ENCODE measurements around the gene IPO7. TPM values are rescaled to one million over a fixed set of nuclear protein-coding genes. Genes with fewer than 3 reads are reported as not detected.

IPO7 gene
- total RNA-seq, 1 experiment from 2014 or later, result 226 TPM

DNA sequence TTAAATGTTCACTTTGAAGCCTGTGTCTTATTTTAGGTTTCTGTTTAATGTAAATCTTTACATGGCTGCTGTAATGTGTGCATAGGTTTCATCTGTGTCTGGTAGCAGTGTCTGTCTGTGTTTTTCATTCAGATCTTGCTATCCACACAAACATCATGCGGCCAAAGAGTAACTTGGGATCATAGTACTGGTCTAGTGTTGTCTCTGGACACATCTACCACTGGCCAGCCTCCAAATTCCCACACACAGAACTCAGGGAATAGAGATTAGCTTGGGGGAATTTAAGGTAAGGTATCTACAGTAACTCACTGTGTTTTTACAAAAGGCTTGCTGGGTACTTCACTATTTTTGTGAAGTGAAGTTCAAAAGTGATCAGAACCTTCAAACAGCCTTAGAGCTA is 44.3 kb downstream of the IPO7 start:
- TF ChIP-seq FOXP1 (CRISPR knock-in tag; IDR thresholded peaks at IDR 0.05; ENCODE audit: borderline replicate concordance) (no peak), PRRX2 (CRISPR knock-in tag; IDR thresholded peaks at IDR 0.05) (no peak), OVOL2 (CRISPR knock-in tag; IDR thresholded peaks at IDR 0.05; ENCODE audit: borderline replicate concordance) (no peak), ZNF219 (CRISPR knock-in tag; IDR thresholded peaks at IDR 0.05; ENCODE audit: borderline replicate concordance) (no peak), NR3C1 (CRISPR knock-in tag; conservative IDR thresholded peaks at IDR 0.05; ENCODE audit: low read depth) (no peak), AR (CRISPR knock-in tag; IDR thresholded peaks at IDR 0.05) (no peak), FOXP4 (CRISPR knock-in tag; IDR thresholded peaks at IDR 0.05) (no peak), SOX15 (CRISPR knock-in tag; IDR thresholded peaks at IDR 0.05) (no peak)
- TF ChIP-seq, protein P1, sequence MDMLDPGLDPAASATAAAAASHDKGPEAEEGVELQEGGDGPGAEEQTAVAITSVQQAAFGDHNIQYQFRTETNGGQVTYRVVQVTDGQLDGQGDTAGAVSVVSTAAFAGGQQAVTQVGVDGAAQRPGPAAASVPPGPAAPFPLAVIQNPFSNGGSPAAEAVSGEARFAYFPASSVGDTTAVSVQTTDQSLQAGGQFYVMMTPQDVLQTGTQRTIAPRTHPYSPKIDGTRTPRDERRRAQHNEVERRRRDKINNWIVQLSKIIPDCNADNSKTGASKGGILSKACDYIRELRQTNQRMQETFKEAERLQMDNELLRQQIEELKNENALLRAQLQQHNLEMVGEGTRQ (CRISPR knock-in tag; IDR thresholded peaks at IDR 0.05), result no peak
- TF ChIP-seq, protein P2, sequence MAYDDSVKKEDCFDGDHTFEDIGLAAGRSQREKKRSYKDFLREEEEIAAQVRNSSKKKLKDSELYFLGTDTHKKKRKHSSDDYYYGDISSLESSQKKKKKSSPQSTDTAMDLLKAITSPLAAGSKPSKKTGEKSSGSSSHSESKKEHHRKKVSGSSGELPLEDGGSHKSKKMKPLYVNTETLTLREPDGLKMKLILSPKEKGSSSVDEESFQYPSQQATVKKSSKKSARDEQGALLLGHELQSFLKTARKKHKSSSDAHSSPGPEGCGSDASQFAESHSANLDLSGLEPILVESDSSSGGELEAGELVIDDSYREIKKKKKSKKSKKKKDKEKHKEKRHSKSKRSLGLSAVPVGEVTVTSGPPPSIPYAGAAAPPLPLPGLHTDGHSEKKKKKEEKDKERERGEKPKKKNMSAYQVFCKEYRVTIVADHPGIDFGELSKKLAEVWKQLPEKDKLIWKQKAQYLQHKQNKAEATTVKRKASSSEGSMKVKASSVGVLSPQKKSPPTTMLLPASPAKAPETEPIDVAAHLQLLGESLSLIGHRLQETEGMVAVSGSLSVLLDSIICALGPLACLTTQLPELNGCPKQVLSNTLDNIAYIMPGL (CRISPR knock-in tag; IDR thresholded peaks at IDR 0.05), result no peak
- no peak for ATAC-seq
- Mint-ChIP-seq H3K4me1 (no peaks in the 10 kb centered on the region), H3K27me3 (ENCODE audit: low read depth) (no peaks in the 10 kb centered on the region), H3K9me3 (no peaks in the 10 kb centered on the region), H3K4me3 (no peak overlapping the region), H3K27ac (no peak overlapping the region), H3K36me3 (peaks cover 85% of the 10 kb centered on the region)
- no peak for DNase-seq (ENCODE audit: low spot score)
- CTCF ChIA-PET, result no interaction called here
- POLR2A ChIA-PET, result no interaction called here

DNA sequence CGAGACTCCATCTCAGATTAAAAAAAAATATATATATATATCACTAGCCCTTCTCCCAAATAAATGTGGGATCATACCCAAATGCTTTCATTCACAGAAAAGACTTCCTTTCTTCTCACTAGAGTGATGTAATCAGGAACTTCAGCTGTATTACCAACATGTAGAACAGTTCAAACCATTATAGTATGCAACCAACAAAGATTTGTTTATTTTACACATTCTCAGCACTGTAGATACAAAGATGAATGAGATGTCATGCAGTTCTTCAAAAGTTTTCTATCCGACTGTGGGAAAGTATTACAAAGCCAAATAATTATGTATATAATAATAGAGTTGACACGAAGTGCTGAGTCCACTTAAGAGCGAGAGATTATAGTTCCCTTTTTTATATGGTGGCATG is 54.2 kb downstream of the IPO7 start:
- POLR2A ChIA-PET, result no interaction called here
- H3K36me3 Mint-ChIP-seq, result peaks cover 82% of the 10 kb centered on the region
- TF ChIP-seq SMAD4 (CRISPR knock-in tag; IDR thresholded peaks at IDR 0.05) (no peak), HMGA2 (CRISPR knock-in tag; IDR thresholded peaks at IDR 0.05) (no peak), FOXP4 (CRISPR knock-in tag; IDR thresholded peaks at IDR 0.05) (no peak), NR2C2 (CRISPR knock-in tag; IDR thresholded peaks at IDR 0.05) (no peak), IRF2 (CRISPR knock-in tag; IDR thresholded peaks at IDR 0.05; ENCODE audit: borderline replicate concordance, low read depth) (no peak), SMAD3 (CRISPR knock-in tag; IDR thresholded peaks at IDR 0.05; ENCODE audit: borderline replicate concordance) (no peak), TEAD1 (CRISPR knock-in tag; IDR thresholded peaks at IDR 0.05) (no peak), E2F1 (CRISPR knock-in tag; IDR thresholded peaks at IDR 0.05) (no peak), NFYB (CRISPR knock-in tag; conservative IDR thresholded peaks at IDR 0.05; ENCODE audit: low read depth) (no peak)
- TF ChIP-seq, protein P3, sequence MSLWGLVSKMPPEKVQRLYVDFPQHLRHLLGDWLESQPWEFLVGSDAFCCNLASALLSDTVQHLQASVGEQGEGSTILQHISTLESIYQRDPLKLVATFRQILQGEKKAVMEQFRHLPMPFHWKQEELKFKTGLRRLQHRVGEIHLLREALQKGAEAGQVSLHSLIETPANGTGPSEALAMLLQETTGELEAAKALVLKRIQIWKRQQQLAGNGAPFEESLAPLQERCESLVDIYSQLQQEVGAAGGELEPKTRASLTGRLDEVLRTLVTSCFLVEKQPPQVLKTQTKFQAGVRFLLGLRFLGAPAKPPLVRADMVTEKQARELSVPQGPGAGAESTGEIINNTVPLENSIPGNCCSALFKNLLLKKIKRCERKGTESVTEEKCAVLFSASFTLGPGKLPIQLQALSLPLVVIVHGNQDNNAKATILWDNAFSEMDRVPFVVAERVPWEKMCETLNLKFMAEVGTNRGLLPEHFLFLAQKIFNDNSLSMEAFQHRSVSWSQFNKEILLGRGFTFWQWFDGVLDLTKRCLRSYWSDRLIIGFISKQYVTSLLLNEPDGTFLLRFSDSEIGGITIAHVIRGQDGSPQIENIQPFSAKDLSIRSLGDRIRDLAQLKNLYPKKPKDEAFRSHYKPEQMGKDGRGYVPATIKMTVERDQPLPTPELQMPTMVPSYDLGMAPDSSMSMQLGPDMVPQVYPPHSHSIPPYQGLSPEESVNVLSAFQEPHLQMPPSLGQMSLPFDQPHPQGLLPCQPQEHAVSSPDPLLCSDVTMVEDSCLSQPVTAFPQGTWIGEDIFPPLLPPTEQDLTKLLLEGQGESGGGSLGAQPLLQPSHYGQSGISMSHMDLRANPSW (CRISPR knock-in tag; conservative IDR thresholded peaks at IDR 0.05; ENCODE audit: low read depth), result no peak
- TF ChIP-seq, protein P4, sequence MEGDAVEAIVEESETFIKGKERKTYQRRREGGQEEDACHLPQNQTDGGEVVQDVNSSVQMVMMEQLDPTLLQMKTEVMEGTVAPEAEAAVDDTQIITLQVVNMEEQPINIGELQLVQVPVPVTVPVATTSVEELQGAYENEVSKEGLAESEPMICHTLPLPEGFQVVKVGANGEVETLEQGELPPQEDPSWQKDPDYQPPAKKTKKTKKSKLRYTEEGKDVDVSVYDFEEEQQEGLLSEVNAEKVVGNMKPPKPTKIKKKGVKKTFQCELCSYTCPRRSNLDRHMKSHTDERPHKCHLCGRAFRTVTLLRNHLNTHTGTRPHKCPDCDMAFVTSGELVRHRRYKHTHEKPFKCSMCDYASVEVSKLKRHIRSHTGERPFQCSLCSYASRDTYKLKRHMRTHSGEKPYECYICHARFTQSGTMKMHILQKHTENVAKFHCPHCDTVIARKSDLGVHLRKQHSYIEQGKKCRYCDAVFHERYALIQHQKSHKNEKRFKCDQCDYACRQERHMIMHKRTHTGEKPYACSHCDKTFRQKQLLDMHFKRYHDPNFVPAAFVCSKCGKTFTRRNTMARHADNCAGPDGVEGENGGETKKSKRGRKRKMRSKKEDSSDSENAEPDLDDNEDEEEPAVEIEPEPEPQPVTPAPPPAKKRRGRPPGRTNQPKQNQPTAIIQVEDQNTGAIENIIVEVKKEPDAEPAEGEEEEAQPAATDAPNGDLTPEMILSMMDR (IDR thresholded peaks at IDR 0.05), result no peak

More for the DNA sequence above, 54.2 kb downstream of the IPO7 start:
- Mint-ChIP-seq H3K4me1 (no peaks in the 10 kb centered on the region), H3K27me3 (ENCODE audit: low read depth) (no peaks in the 10 kb centered on the region), H3K9me3 (no peaks in the 10 kb centered on the region), H3K27ac (no peak overlapping the region), H3K4me3 (no peak overlapping the region)
- DNase-seq (ENCODE audit: low spot score) (no peak), ATAC-seq (no peak)
- CTCF ChIA-PET, result no interaction called here
